AG04449 (cell line): ENCODE data around the gene FRMD4A.

ENCODE experiments used
- CTCF ChIA-PET: fragments of 350-600 bp; formaldehyde crosslinking; extraction: SDS; loops from one replicate; lab custom pipeline; 2021; ENCODE audit warnings: antibody characterized with exemption; lab: Yijun Ruan, JAX
- POLR2A ChIA-PET: fragments of 400-600, 350-600 bp; formaldehyde crosslinking; extraction: SDS; loops from one replicate; lab custom pipeline; 2020; ENCODE audit warnings: antibody characterized with exemption, inconsistent platforms; lab: Yijun Ruan, JAX
- DNase-seq: peaks from one replicate; pipeline ENCODE4 v3.0.0-alpha.2; 2010; ENCODE audit warnings: low read depth, low spot score
- H3K4me3 ChIP-seq: 2 replicates; pipeline ENCODE4 v1.5.1; 2011; ENCODE audit warnings: low read depth, mild to moderate bottlenecking, control low read depth, low read length
- CTCF ChIP-seq: IDR thresholded peaks from one replicate; pipeline ENCODE4 v1.5.1; 2011; ENCODE audit warnings: mild to moderate bottlenecking, moderate library complexity, low read length, control low read depth, inconsistent platforms; ENCODE audit not compliant: insufficient read depth; ENCODE audit errors: missing control alignments

Gene FRMD4A

GRCh38 chr10:13661256-13661655 is 669.5 kb downstream of the FRMD4A start:
- ChIA-PET POLR2A (interaction anchor here (0.6 kb wide), 1 partner anchor 86 kb away, joined by 4 read pairs; no protein-coding TSS in a partner anchor), CTCF (interaction anchor here (1.0 to 3.8 kb wide), 9 partner anchors 11 to 123 kb away, joined by 3 to 79 read pairs (median 6); no protein-coding TSS in a partner anchor)
- no peak overlapping the region for H3K4me3 ChIP-seq
- DNase-seq, result no peak
- TF ChIP-seq CTCF, result no peak

GRCh38 chr10:13660551-13660920 is 670.2 kb downstream of the FRMD4A start:
- H3K4me3 ChIP-seq, result no peak overlapping the region
- CTCF ChIA-PET, result interaction anchor here (1.0 to 3.8 kb wide), 23 partner anchors 8 to 311 kb away, joined by 3 to 79 read pairs (median 6); no protein-coding TSS in a partner anchor
- DNase-seq, result no peak
- POLR2A ChIA-PET, result no interaction called here
- TF ChIP-seq CTCF, result no peak

GRCh38 chr10:13659887-13660550 is 670.7 kb downstream of the FRMD4A start:
- DNase-seq, result no peak
- CTCF ChIA-PET, result interaction anchor here (0.7 to 3.8 kb wide), 29 partner anchors 8 to 310 kb away, joined by 3 to 79 read pairs (median 4); no protein-coding TSS in a partner anchor
- POLR2A ChIA-PET, result no interaction called here
- TF ChIP-seq CTCF, result peak; percentile 86
- H3K4me3 ChIP-seq, result no peak overlapping the region

GRCh38 chr10:13658871-13659685 is 671.6 kb downstream of the FRMD4A start:
- H3K4me3 ChIP-seq, result no peak overlapping the region
- ChIA-PET CTCF (interaction anchor here (0.7 to 3.8 kb wide), 27 partner anchors 9 to 126 kb away, joined by 3 to 79 read pairs (median 4); no protein-coding TSS in a partner anchor), POLR2A (no interaction called here)
- DNase-seq, result no peak
- no peak for TF ChIP-seq CTCF

- H3K4me3 ChIP-seq, result no peak overlapping the region
- TF ChIP-seq CTCF, result no peak
- ChIA-PET CTCF (interaction anchor here (1.1 to 3.9 kb wide), 2 partner anchors 119 to 124 kb away, joined by 3 to 18 read pairs; no protein-coding TSS in a partner anchor), POLR2A (no interaction called here)
- DNase-seq, result no peak
Measured at GRCh38 chr10:13658264-13658663, 672.5 kb downstream of the FRMD4A start.
